HepG2 (cell line): ENCODE measurements around the gene VAPB. TPM values are rescaled to one million over a fixed set of nuclear protein-coding genes. Genes with fewer than 3 reads are reported as not detected.

Experiments
- BORCS8-MEF2B ChIP-seq: sonication (generic); formaldehyde crosslinking; IDR thresholded peaks from 2 replicates; pipeline ENCODE4 v1.8.0; 2022; ENCODE audit warnings: mild to moderate bottlenecking, missing genetic modification reagents
- BRD4 ChIP-seq: sonication (generic); formaldehyde crosslinking; IDR thresholded peaks from 2 replicates; pipeline ENCODE4 v1.4.0; 2020; ENCODE audit warnings: missing genetic modification reagents
- HOXD1 ChIP-seq: sonication (generic); formaldehyde crosslinking; IDR thresholded peaks from 2 replicates; pipeline ENCODE4 v1.5.0; 2020; ENCODE audit warnings: missing genetic modification reagents
- NRL ChIP-seq: sonication (generic); formaldehyde crosslinking; IDR thresholded peaks from 2 replicates; pipeline ENCODE4 v1.5.0; 2020; ENCODE audit warnings: missing genetic modification reagents, mild to moderate bottlenecking, moderate library complexity, borderline replicate concordance
- PAX8 ChIP-seq: sonication (generic); formaldehyde crosslinking; IDR thresholded peaks from 2 replicates; pipeline ENCODE4 v1.8.0; 2022; ENCODE audit warnings: mild to moderate bottlenecking, missing genetic modification reagents, borderline replicate concordance
- PAXIP1 ChIP-seq: sonication (generic); formaldehyde crosslinking; conservative IDR thresholded peaks from 2 replicates; pipeline ENCODE4 v1.4.0; 2020; ENCODE audit warnings: mild to moderate bottlenecking, missing genetic modification reagents, moderate library complexity
- SNAI1 ChIP-seq: sonication (generic); formaldehyde crosslinking; IDR thresholded peaks from 2 replicates; pipeline ENCODE4 v1.5.0; 2020; ENCODE audit warnings: mild to moderate bottlenecking, missing genetic modification reagents, borderline replicate concordance
- TEF ChIP-seq: sonication (generic); formaldehyde crosslinking; IDR thresholded peaks from 2 replicates; pipeline ENCODE4 v1.5.0; 2020; ENCODE audit warnings: missing genetic modification reagents
- TFAP4 ChIP-seq: sonication (generic); IDR thresholded peaks from 2 replicates; pipeline ENCODE4 v1.6.1; 2016; ENCODE audit warnings: low read depth, borderline replicate concordance
- THYN1 ChIP-seq: sonication (generic); formaldehyde crosslinking; IDR thresholded peaks from 2 replicates; pipeline ENCODE4 v1.8.1; 2023; ENCODE audit warnings: low read depth, mild to moderate bottlenecking, moderate library complexity, missing genetic modification reagents, borderline replicate concordance
- TOE1 ChIP-seq: sonication (generic); formaldehyde crosslinking; IDR thresholded peaks from 2 replicates; pipeline ENCODE4 v1.4.0; 2020; ENCODE audit warnings: mild to moderate bottlenecking, missing genetic modification reagents
- ZBTB44 ChIP-seq: sonication (generic); formaldehyde crosslinking; IDR thresholded peaks from 2 replicates; pipeline ENCODE4 v1.4.0; 2020; ENCODE audit warnings: missing genetic modification reagents
- ZEB1 ChIP-seq: IDR thresholded peaks from 2 replicates; pipeline ENCODE4 v1.6.1; 2012; ENCODE audit warnings: mild to moderate bottlenecking, low read depth, inconsistent platforms; ENCODE audit not compliant: insufficient replicate concordance
- ZFP82 ChIP-seq: sonication (generic); formaldehyde crosslinking; IDR thresholded peaks from 2 replicates; pipeline ENCODE4 v1.5.1; 2020; ENCODE audit warnings: mild to moderate bottlenecking, missing genetic modification reagents, borderline replicate concordance
- ZMYM3 ChIP-seq: sonication (generic); formaldehyde crosslinking; IDR thresholded peaks from 2 replicates; pipeline ENCODE4 v1.5.1; 2020; ENCODE audit warnings: mild to moderate bottlenecking, missing genetic modification reagents
- ZMYM4 ChIP-seq: sonication (generic); formaldehyde crosslinking; IDR thresholded peaks from 2 replicates; pipeline ENCODE4 v1.8.1; 2023; ENCODE audit warnings: mild to moderate bottlenecking, missing genetic modification reagents
- ZNF205 ChIP-seq: IDR thresholded peaks from 2 replicates; pipeline ENCODE4 v1.6.1; 2018; ENCODE audit warnings: missing biosample characterization, missing genetic modification reagents
- ZNF232 ChIP-seq: sonication (generic); formaldehyde crosslinking; IDR thresholded peaks from 2 replicates; pipeline ENCODE4 v1.4.0; 2020; ENCODE audit warnings: missing genetic modification reagents, borderline replicate concordance
- ZNF343 ChIP-seq: sonication (generic); formaldehyde crosslinking; IDR thresholded peaks from 2 replicates; pipeline ENCODE4 v1.4.0; 2020; ENCODE audit warnings: mild to moderate bottlenecking, missing genetic modification reagents
- ZNF496 ChIP-seq: sonication (generic); formaldehyde crosslinking; IDR thresholded peaks from 2 replicates; pipeline ENCODE4 v1.8.1; 2023; ENCODE audit warnings: mild to moderate bottlenecking, moderate library complexity, missing genetic modification reagents; ENCODE audit not compliant: insufficient replicate concordance
- ZNF691 ChIP-seq: sonication (generic); formaldehyde crosslinking; IDR thresholded peaks from 2 replicates; pipeline ENCODE4 v1.4.0; 2020; ENCODE audit warnings: missing genetic modification reagents, low read depth, mild to moderate bottlenecking, borderline replicate concordance
- ZNF772 ChIP-seq: sonication (generic); formaldehyde crosslinking; IDR thresholded peaks from 2 replicates; pipeline ENCODE4 v1.5.0; 2020; ENCODE audit warnings: mild to moderate bottlenecking, missing genetic modification reagents
- ZNF816 ChIP-seq: sonication (generic); formaldehyde crosslinking; IDR thresholded peaks from 2 replicates; pipeline ENCODE4 v1.8.0; 2022; ENCODE audit warnings: missing genetic modification reagents, mild to moderate bottlenecking, borderline replicate concordance
- polyA plus RNA-seq, 8 experiments: library from polyadenylated mRNA; depleted of rRNA in 3 of 8; stranded (reverse) in 7 of 8; unstranded in 1 of 8; fragments of >200 nt; fragmentation: Illumina TruSeq in 4 of 8; extraction: Trizol in 4 of 8; gene quantifications; 2 replicates each; pipeline versions ENCODE4 v1.2.1 to v1.2.3, GENCODE V29; 2011 to 2016; ENCODE audit warnings: low read depth in 4 of 8, missing spikeins in 1 of 8, mixed read lengths in 1 of 8; ENCODE audit not compliant: insufficient read depth in 1 of 8
- total RNA-seq, 5 experiments: library from RNA; depleted of rRNA; stranded (reverse); fragments of >200 nt; fragmentation: Illumina TruSeq; extraction: Trizol; gene quantifications; 2 replicates each; pipeline ENCODE4 v1.2.3, GENCODE V29; 2016; ENCODE audit warnings: low read depth in 1 of 5

The VAPB gene
- total and polyA plus RNA-seq, 2 of the 13 experiments (the other 11 are each of a cell fraction or from before 2014, with no cell fraction given), result 18.6 to 48.5 TPM

GRCh38 chr20:58388882-58389323, at the start of gene VAPB (continued):
- TF ChIP-seq PAXIP1 (CRISPR knock-in tag) (peak; percentile 48), ZFP82 (CRISPR knock-in tag) (peak; percentile 77; the same call in 1 of the 2 replicates), ZNF343 (CRISPR knock-in tag) (peak; percentile 68; the same call in 1 of the 2 replicates), THYN1 (CRISPR knock-in tag) (no peak), ZNF232 (CRISPR knock-in tag) (peak; percentile 28; the same call in 1 of the 2 replicates), ZMYM4 (peak; percentile 93), HOXD1 (CRISPR knock-in tag) (no peak), SNAI1 (no peak), BORCS8-MEF2B (CRISPR knock-in tag) (peak; percentile 92), BRD4 (CRISPR knock-in tag) (no peak), ZEB1 (no peak), TEF (CRISPR knock-in tag) (0 out of 2 replicates have a peak, but pooled peaks have one; percentile 11), TFAP4 (no peak), TOE1 (CRISPR knock-in tag) (no peak), ZNF496 (CRISPR knock-in tag) (no peak), ZNF205 (CRISPR knock-in tag) (0 out of 2 replicates have a peak, but pooled peaks have one; percentile 60), ZNF772 (CRISPR knock-in tag) (peak; percentile 91), NRL (CRISPR knock-in tag) (peak; percentile 37; the same call in 1 of the 2 replicates), ZBTB44 (0 out of 2 replicates have a peak, but pooled peaks have one; percentile 5), PAX8 (peak; percentile 78; the same call in 1 of the 2 replicates), ZMYM3 (CRISPR knock-in tag) (no peak), ZNF816 (CRISPR knock-in tag) (peak; percentile 65; the same call in 1 of the 2 replicates), ZNF691 (no peak)
